Astrocyte (in vitro differentiated cells and primary cell): ENCODE results near the gene LPAR2.

Experiments
- CTCF ChIP-seq: IDR thresholded peaks from 2 replicates; pipeline ENCODE4 v1.5.1; 2011; ENCODE audit warnings: low read depth, mild to moderate bottlenecking, inconsistent platforms, low read length, moderate library complexity; ENCODE audit not compliant: insufficient read depth
- EZH2 ChIP-seq: IDR thresholded peaks from 2 replicates; pipeline ENCODE4 v1.6.1; 2012; ENCODE audit warnings: mild to moderate bottlenecking, low read length, inconsistent platforms; ENCODE audit not compliant: insufficient read depth

- TF ChIP-seq CTCF (no peak), EZH2 (no peak)
These were observed 9.1 kb upstream of the LPAR2 start for GRCh38 chr19:19637186-19637522.
